ENCODE measurements around the gene SLC25A53.

SLC25A53 gene

GRCh38 chrX:104156630-104157529, at the start of gene SLC25A53:
Gene SLC25A53 (minus strand): TSS chrX:104157009. CDS start chrX:104105257, 51,752 bp downstream.
- peak; percentile 87 for DNase-seq

GRCh38 chrX:104205548-104205947, 48.7 kb upstream of the SLC25A53 start:
- no peak for DNase-seq

- DNase-seq: no peak
Measured at GRCh38 chrX:104195489-104196084, 38.8 kb upstream of the SLC25A53 start.

GRCh38 chrX:104195013-104195412, 38.2 kb upstream of the SLC25A53 start:
- no peak for DNase-seq

- no peak for DNase-seq
Measured at GRCh38 chrX:104193485-104193884, 36.7 kb upstream of the SLC25A53 start.

GRCh38 chrX:104189837-104190236, 33.0 kb upstream of the SLC25A53 start:
- no peak for DNase-seq

- DNase-seq: no peak
Measured at GRCh38 chrX:104187931-104188330, 31.1 kb upstream of the SLC25A53 start.

GRCh38 chrX:104183685-104184084, 26.9 kb upstream of the SLC25A53 start:
- no peak for DNase-seq

GRCh38 chrX:104173841-104174240, 17.0 kb upstream of the SLC25A53 start:
- DNase-seq: no peak

GRCh38 chrX:104172788-104173187, 16.0 kb upstream of the SLC25A53 start:
- DNase-seq: no peak

- no peak for DNase-seq
Measured at GRCh38 chrX:104172121-104172520, 15.3 kb upstream of the SLC25A53 start.

GRCh38 chrX:104168127-104168526, 11.3 kb upstream of the SLC25A53 start:
- no peak for DNase-seq

GRCh38 chrX:104166735-104167436, 10.1 kb upstream of the SLC25A53 start:
- no peak for DNase-seq

- peak; percentile 75 for DNase-seq
Measured at GRCh38 chrX:104165894-104166734, 9.3 kb upstream of the SLC25A53 start, which contains the start of gene FAM199X. Gene FAM199X (plus strand): TSS chrX:104166453. CDS start chrX:104166786, 333 bp downstream.

GRCh38 chrX:104151037-104151436, 5.8 kb downstream of the SLC25A53 start:
- DNase-seq: no peak

- no peak for DNase-seq
Measured at GRCh38 chrX:104141087-104141760, 15.6 kb downstream of the SLC25A53 start.

GRCh38 chrX:104137496-104137895, 19.3 kb downstream of the SLC25A53 start:
- no peak for DNase-seq

GRCh38 chrX:104136241-104137019, 20.4 kb downstream of the SLC25A53 start:
- DNase-seq: peak; percentile 37

- DNase-seq: no peak
Measured at GRCh38 chrX:104135677-104136076, 21.1 kb downstream of the SLC25A53 start.

- DNase-seq: no peak
Measured at GRCh38 chrX:104134583-104135261, 22.1 kb downstream of the SLC25A53 start.

Measured in NCI-H2029 (cell line).